GM19351 (cell line): ENCODE results near the gene STYK1.
A peak's percentile ranks its signal among the peaks of the same experiment; 100 is the strongest.

Experiments
- ATAC-seq: cut with Tn5 transposase; IDR thresholded peaks from one replicate; pipeline ENCODE4 v1.9.1; 2021; ENCODE audit warnings: mild to moderate bottlenecking, moderate library complexity; ENCODE audit not compliant: unreplicated experiment

The STYK1 gene, protein sequence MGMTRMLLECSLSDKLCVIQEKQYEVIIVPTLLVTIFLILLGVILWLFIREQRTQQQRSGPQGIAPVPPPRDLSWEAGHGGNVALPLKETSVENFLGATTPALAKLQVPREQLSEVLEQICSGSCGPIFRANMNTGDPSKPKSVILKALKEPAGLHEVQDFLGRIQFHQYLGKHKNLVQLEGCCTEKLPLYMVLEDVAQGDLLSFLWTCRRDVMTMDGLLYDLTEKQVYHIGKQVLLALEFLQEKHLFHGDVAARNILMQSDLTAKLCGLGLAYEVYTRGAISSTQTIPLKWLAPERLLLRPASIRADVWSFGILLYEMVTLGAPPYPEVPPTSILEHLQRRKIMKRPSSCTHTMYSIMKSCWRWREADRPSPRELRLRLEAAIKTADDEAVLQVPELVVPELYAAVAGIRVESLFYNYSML

DNA sequence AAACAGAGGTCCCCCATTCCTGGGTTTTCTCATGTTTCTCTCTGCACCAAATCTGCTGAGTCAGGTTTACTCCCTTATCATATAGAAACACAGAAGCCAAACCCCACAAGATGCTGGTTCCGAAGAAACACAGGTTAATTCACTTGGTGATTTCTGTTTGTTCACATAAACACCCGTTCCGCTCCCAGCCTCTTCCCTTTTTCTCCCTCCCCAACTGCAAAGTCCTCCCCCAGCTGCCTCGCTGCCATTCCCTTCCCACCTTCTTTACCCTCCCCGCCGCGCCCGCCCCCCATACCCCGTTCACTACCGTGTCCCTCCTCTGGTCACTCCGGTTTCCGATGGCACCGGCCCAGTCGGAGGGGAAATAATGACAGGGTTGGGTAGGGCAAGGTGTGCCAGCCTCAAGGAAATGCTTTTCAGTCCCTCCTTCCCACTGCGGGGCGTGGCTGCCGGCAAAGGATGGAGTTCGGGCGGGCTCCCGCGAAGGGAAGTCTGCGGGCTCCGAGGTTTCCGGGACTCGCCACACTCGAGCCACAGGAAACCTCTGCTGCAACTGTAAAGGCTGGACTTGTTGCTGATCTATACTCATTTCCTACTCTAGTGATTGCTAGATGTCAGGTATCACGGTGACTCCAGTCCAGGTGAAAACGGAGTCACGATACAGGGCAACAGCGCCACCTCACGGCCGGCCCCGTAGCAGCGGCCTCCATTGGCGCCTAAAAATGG is at the start of gene STYK1:
STYK1 (minus strand) TSS at position 394 of the 726 bp plus-strand sequence. CDS start 39,434 bp downstream, outside the sequence.
- no peak for ATAC-seq

DNA sequence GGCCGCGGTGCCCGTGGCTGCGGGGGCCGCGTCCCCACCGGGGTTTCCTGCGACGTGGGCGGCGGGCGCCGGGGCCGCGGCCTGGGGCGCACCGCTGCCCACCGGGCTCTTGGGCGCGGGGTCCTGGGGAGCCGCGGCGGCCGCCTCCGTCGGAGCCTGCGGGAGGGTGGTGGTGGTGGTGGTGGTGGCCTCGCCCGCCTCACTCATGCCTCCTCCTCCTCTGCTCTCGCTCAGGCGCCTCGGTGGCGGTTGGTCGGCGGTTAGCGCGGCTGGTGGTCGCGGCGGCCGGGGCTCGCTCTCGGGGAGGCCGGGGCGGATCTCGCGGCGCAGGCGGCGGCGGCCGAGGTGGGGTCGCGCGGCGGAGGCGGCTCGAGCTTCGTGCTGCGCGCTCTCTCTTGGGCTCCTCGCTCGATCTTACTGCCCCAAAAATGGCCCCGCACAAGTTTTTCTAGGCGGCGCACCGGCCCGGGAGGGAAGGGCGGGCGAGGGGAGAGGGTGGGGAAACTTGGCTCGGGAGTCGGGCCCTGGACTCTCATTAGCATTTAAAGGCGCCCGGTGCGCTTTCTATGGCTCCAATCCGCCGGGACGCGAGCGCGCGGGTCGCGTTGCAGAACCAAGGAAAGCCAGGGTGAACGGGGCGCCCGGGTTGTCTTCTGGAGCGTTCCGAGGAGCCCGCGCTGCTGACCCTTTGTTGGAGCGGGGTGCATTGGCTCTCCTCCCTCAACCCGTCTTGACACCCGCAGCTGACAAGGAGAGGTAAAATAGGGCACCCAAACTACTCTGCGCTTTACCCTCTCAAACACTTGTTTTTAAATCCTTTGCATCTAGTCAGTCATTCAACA is 49.3 kb upstream of the STYK1 start, which contains the start of gene YBX3:
YBX3 (minus strand) TSS at position 419 of the 842 bp plus-strand sequence; CDS start at position 207, 212 bp downstream.
- peak; percentile 52 for ATAC-seq

DNA sequence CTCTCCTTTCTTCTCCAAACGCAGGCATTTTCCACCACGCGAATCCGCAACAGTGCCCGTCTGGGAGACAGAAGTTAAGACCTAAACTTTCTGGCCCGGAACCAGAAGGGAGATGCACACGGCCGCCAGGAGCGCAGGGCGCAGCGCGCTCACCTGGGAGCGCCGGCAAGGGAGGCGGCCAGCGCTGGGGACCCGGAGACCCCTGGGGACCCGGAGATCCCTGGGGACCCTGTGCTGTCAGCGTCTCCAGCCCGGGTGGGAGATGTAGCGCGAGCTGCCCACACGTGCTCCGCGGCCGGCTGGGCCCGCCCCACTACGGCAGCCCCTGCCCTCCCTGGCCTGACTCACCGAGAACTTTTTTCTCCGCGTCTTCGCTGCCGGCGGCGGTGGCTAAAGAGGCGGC is 48.7 kb upstream of the STYK1 start:
- ATAC-seq: peak; percentile 44

DNA sequence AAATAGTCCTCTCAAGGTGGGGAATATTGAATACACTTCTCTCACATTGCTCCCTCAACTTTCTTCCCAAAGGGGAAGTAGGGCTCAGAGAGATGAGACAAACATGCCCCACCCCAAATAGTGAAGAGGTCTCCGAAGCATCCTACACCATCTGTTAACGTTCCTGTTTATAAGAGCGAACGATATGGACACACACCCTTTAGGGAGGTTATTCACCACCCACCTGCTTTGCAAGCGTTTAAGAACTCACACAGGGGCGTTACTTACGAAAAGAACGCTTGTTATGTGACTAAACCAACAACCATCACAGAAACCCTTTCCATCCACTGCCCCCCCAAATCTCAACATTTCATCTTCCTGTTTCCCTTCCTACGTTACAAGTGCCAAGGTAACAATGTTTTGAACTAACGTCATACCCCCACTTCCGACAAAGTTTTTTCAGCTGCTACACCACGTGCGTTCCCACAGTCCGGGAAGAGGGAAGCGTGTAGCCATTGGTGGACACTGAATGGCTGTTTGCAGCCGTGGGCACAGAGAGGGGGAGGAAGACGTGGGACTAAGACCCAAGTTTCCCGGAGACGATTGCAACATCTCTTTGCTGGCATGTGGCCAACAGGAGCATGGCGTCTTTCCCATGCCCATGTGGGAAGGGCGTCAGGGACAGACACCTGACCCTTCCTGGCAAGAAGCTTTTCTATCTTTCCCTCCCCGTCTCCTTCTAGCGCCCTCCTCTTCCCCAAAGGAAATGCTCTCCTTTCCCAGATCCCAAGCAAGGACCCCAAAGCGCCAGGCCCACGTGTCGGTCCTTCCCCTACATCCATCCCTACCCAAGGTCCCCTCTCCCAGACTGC is 48.0 kb upstream of the STYK1 start:
- ATAC-seq: peak; percentile 32

DNA sequence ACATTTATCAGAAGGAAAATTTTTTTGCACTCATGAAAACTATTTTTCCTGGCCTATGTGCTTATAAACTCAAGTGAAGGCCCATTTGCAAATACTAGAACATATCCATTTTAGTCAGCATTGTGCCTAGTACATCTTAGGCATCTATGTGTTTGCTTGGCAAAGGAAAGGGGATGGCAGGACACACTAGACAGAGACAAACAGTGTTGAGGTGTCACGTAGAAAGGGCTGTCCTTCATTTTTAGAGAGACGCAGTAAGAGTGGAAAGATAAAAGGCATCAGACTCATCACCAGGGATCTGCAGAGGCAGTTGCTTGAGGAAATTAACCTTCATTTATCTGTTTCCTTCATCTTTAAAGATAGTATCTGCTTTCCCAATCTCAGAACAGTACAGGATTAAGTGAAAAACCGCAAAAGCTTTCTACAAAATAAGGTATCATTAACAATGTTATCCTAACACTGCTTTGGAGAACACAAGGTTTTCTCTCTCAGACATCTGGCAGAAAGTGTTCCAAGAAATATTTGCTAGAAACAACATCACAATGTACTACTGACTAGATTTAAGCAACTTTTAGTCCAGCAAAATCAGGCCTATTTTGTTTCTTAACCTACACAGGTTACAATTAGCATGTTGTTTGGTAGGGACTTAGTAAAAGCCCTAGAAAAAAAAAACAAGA is 47.3 kb upstream of the STYK1 start:
- no peak for ATAC-seq

DNA sequence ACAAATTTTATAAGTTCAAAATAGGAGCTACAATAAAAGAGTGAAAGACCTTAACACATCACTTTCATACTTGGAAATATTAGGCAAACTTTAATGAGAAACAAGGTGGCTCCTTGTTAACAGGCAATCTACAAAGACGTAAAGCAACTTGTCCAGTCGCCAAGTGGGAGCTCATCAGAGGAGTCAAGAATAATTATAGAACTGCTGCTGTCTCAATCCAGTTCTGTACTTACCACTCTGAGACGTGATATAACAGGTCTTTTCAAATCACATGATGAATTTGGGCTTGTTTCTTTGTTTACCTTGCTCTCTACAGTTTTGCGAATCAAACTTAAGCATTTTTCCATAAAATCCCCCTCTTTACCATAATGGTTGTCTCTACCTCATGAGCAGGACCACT is 45.6 kb upstream of the STYK1 start:
- no peak for ATAC-seq

DNA sequence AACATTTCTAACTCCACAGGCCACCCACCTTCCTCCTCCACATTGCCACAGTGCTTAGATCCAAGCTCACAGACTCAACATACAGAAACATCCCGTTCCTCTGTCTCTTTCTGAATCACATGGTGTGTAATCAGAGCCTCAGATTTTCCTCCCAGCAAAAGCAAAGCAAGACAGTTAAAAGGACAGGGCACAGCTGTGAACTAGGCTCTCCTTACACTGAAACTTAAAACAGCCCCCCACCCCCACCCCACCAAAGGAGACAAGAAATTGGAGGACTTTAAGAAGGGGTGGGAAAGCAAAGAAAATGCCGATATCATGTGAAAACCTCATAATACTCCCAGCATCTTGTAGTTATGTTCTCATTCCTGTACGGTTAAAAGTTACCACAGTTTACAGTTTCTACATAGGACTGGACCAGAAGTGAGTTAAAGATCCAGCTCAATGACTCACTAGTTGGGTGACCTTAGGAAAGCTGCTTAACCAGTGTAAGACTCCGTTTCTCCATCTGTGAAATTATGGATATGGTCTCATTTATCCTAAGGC is 44.5 kb upstream of the STYK1 start:
- ATAC-seq: no peak

DNA sequence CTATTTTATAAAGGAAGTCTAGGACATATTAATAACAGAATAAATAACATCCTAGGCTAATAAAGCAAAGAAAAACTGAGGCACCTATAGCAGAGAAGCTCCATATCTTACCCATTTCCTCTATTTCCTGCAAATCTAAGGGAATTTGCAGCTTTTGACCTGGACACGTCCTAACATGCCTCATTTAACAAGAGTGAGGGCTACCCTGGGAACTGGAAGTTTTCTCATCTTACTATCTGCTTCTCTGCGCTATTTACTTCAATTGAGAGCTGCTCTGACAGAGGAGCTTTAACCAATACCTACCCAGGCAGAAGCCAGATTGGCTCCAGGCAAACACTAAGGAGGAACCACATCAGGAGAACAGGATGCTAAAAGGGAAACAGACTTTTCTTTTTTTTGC is 43.6 kb upstream of the STYK1 start:
- ATAC-seq: no peak

DNA sequence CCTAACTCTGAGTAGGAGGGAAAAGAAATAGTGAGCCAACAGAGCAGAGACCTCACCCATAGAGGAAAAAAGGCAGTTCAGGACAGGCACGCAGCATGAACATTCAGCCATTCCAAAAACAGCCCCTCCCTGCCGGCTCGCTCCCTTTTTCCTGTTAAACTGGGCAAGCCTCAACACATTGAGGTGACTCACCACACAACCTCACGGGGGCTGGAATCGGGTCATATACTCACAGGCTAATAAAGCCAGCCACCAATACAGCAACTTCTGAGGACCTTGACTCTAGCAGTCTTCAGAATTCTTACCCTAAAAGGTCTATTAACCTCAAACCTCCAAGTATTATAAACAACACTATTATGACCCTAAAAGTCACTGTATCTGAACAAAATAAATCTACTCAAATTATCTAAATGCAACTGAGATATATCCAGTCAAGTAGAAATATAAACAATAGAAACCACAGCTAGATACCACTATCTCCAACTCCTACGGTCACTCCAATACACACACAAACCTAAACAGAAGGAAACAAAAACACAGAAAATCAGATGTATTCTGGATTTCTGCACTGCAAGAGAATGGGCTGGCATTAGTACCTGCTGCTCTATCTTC is 43.0 kb upstream of the STYK1 start:
- no peak for ATAC-seq

DNA sequence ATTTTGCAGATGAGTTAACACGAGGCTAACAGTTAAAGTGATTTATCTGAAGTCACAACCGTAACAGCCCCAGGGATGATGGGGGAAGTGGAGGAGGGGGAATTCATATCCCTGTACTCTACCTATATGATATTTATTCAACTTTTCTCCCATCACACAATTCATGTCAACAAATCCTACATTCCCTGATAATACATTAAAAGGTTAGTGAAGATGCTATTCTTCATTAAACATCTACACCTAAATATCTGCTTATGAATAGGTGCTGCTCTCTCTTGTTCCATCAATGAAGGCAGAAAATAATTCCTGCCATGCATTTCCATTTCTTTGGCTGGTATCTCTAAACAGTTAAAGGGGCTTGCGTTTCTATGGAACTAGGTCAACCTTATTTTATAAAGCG is 42.4 kb upstream of the STYK1 start:
- ATAC-seq: no peak

DNA sequence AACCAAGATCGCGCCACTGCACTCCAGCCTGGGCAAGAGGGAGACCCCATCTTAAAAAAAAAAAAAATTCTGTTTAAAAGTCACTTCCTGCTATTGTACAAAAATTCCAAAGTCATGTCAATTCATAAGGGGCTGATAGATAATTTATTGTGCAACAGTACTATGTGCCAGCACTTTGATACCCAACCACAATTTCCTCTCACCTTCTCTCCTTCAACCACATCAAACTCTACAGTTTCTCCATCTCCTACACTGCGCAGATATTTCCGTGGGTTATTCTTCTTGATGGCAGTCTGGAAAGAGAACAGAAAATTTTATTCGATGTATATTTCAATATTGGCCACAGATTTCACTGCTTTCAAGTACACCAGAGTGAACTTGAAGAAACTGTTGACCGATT is 41.6 kb upstream of the STYK1 start:
- ATAC-seq: no peak

DNA sequence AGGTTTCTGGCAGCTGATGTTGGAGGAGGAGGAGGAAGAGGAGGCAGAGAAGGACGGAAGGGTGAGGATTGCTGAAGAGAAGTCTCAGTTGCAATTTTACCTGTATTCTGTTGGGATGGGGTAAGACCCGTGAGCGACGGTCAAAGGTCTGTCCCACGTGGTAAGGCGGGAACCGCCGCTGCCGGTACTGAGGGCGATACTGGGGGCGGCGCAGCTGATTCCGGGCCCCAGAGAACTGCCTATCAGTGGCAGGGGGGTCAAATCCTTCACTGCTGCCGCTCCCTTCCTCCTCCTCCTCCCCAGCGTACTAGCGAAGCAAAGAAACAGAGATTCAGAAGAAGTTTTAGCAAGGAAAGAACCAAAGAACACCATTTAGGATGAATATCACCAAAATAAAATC is 36.0 kb upstream of the STYK1 start:
- ATAC-seq: no peak

DNA sequence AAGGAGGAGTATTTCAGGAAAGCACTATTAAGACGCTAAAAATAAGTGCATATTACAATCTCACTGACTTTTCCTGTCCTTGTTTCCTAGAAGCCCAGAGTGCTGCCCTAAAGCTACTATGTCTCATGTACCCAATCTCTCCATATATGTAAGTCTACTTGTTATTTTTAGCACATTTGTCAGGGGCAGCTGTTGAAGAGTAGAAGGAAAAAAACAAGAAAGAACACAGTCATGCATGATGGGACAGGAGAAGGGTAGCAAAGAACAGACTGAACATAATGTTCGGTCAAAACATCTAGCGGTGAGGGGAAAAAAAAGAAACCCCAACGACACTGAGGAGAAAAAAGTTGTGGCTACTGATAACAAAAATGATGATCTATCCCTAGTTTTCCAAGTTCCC is 35.0 kb upstream of the STYK1 start:
- ATAC-seq: no peak

DNA sequence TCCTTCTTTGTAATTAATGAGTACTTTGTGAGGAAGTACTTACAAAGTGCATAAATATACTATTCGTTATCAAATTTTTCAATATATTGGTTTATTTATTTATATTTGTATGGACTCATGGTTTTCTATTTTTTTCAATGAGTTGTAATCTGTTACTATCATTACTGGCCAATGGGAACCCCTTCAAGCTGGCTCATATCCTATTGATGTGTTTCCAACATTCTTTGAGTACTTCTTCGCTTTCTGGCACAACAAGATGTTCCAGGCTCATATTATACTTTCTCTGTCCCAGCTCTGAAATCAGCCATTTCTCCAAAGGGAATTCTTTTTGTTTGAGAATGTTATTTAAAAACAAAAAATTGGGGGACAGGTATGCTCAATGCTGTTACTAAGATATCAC is 31.8 kb upstream of the STYK1 start:
- no peak for ATAC-seq

DNA sequence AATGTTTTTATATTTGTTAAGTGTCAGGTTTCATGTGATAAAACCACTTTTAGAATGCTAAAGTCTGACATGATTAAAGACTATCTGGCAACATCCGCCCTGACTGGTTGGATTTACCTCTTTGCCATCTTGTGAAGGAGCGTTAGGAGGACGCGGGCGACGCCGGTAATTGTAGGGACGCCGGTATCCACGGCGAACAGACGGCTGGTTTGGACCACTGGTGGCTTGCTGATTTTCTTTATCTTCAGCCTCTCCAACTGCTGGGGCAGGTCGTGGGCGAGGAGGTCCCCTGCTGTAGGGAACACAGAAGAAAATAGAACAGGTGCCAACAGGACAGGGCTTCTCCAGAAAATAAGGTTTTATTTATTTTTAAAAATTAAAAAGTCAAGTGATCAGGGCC is 28.0 kb upstream of the STYK1 start:
- ATAC-seq: no peak

DNA sequence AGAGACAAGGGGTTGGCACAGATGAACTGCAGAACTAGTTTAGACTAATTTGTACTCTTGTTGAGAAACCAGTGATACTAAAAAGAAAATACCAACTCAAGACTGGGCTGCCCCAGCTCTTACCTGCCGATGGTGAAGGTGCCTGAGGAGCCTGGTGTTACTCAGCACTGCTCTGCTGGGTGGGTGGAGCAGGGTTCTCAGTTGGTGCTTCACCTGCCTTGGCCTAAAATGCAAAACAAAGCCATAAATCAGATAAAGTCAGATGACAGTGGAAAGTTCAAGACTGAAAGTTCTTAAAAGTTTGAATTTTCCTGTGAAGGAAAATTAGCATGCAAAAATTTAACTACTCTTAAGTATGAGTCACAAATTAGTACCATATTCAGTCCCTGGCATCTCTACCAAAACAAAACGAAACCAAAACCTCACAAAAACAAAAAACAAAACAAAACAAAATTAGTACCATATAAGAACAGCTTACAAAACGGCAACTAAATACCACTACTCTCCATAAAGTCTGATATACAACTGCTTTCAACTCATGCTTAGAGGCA is 27.4 kb upstream of the STYK1 start:
- ATAC-seq: peak; percentile 74

DNA sequence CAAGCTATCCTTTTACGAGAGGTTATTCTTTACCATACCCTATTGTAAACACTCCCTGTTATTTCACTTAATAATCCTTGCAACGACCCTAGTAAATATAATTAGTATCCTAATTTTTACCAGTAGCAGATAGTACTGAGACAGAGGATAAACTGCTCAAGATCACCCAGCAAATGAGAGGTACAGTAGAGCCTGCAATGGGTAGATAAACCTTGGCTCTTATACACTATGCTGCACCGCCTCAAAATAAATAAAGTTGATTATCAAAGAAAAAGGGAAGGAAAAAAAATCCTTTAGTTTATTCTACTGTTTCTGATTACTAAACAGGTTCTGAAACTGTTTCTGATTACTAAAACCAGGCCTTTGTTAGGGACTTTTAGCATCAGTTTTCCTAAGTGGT is 26.7 kb upstream of the STYK1 start:
- ATAC-seq: peak; percentile 9

DNA sequence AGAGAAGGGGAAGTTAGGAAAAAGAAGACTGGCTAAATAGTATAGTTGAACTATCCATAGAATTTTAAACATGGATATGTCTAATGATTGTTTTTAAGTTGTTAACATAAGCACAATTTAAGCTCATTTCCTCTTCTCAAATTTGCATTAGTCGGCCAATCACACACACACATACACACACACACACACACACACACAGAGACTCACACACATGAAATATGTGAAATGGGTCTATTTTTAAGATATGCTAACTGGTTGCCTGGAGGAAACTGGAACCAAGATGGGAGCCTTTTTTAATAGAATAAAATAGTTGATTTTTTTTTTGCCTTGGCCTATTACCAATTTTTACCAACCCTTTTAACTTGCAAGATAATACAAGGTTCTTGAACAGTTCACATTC is 24.0 kb upstream of the STYK1 start:
- ATAC-seq: no peak

DNA sequence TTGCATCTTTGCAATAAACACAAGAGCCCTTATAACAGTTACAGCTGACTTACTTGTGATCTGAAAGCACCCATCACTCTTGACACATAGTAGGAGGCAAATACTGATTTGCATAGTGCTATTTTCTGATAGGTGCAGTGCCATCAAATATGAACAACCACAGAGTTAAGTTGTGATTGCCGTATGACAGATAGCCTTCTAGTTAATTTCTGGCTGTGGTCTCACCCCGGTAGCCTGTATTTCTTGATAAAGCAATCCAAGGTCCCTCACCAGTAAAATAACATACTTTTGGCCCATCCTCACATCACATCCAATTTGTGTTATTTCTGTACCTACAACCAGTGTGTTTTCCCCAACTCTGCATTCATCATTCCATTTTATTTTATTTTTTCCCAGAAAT is 23.3 kb upstream of the STYK1 start:
- no peak for ATAC-seq
